ENCODE measurements around the gene CNNM4.

Gene CNNM4

DNA sequence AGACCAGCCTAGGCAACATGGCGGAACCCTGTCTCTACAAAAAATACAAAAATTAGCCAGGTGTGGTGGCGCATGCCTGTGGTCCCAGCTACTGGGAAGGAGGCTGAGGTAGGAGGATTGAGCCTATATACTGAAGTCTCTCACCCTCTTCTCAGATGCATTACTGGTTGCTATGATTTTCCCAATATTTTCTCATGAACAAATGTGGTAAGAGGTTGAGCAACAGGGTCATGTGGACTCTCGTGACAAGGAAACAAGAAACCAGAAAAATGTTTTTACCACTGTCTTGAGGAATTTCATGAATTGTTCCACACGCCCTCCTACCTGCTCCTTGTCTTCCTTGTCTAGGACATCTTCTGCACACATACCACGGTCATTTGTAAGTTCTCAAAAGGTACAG lies 33.3 kb upstream of the CNNM4 start:
- Mint-ChIP-seq H3K27ac (no peak overlapping the region), H3K27me3 (ENCODE audit: low read depth) (no peaks in the 10 kb centered on the region), H3K36me3 (ENCODE audit: low read depth) (peaks cover 56% of the 10 kb centered on the region), H3K4me1 (no peaks in the 10 kb centered on the region), H3K4me3 (no peak overlapping the region), H3K9me3 (no peaks in the 10 kb centered on the region)
- TF ChIP-seq, protein P1, sequence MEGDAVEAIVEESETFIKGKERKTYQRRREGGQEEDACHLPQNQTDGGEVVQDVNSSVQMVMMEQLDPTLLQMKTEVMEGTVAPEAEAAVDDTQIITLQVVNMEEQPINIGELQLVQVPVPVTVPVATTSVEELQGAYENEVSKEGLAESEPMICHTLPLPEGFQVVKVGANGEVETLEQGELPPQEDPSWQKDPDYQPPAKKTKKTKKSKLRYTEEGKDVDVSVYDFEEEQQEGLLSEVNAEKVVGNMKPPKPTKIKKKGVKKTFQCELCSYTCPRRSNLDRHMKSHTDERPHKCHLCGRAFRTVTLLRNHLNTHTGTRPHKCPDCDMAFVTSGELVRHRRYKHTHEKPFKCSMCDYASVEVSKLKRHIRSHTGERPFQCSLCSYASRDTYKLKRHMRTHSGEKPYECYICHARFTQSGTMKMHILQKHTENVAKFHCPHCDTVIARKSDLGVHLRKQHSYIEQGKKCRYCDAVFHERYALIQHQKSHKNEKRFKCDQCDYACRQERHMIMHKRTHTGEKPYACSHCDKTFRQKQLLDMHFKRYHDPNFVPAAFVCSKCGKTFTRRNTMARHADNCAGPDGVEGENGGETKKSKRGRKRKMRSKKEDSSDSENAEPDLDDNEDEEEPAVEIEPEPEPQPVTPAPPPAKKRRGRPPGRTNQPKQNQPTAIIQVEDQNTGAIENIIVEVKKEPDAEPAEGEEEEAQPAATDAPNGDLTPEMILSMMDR (IDR thresholded peaks at IDR 0.05; ENCODE audit: unreplicated experiment in 3 of 3), result no peak

DNA sequence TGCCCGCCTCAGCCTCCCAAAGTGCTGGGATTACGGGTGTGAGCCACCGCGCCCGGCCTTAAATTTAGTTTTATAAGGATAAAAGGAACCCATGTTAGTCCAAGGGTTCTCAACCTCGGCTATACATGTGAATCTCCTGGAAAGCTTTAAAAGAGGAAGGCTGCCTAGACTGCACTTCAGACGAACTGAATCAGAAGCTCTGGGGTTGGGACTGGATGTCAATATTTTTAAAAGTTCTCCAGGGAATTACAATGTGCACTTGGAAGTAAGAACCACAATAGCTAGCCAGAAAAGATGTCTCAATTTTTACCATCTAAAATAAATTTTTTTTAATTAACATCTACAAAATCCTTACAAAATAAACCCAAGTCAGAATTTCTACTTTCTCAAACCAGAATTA lies 31.0 kb upstream of the CNNM4 start:
- Mint-ChIP-seq H3K4me3 (no peak overlapping the region), H3K4me1 (peaks cover 4% of the 10 kb centered on the region), H3K9me3 (no peaks in the 10 kb centered on the region), H3K36me3 (ENCODE audit: low read depth) (peaks cover 59% of the 10 kb centered on the region), H3K27me3 (ENCODE audit: low read depth) (no peaks in the 10 kb centered on the region), H3K27ac (no peak overlapping the region)
- TF ChIP-seq, protein P1 (IDR thresholded peaks at IDR 0.05; ENCODE audit: unreplicated experiment in 3 of 3), result no peak

GRCh38 chr2:96730212-96730611 lies 30.5 kb upstream of the CNNM4 start:
- peaks cover 8% of the 10 kb centered on the region for H3K4me1 Mint-ChIP-seq

GRCh38 chr2:96733931-96734330 lies 26.8 kb upstream of the CNNM4 start:
- Mint-ChIP-seq H3K36me3 (ENCODE audit: low read depth) (peaks cover 62% of the 10 kb centered on the region), H3K27me3 (ENCODE audit: low read depth) (no peaks in the 10 kb centered on the region), H3K4me1 (peaks cover 30% of the 10 kb centered on the region), H3K27ac (peak overlapping the region in 1 of 3 experiments; percentile 94), H3K9me3 (no peaks in the 10 kb centered on the region), H3K4me3 (no peak overlapping the region)
- TF ChIP-seq, protein P1 (IDR thresholded peaks at IDR 0.05; ENCODE audit: unreplicated experiment in 3 of 3), result no peak

More at GRCh38 chr2:96730212-96730611, 30.5 kb upstream of the CNNM4 start:
- H3K27ac Mint-ChIP-seq, result no peak overlapping the region
- TF ChIP-seq, protein P1 (IDR thresholded peaks at IDR 0.05; ENCODE audit: unreplicated experiment in 3 of 3), result no peak
- H3K36me3 Mint-ChIP-seq (ENCODE audit: low read depth), result peaks cover 64% of the 10 kb centered on the region
- no peaks in the 10 kb centered on the region for H3K9me3 Mint-ChIP-seq
- H3K4me3 Mint-ChIP-seq, result no peak overlapping the region
- no peaks in the 10 kb centered on the region for H3K27me3 Mint-ChIP-seq (ENCODE audit: low read depth)

DNA sequence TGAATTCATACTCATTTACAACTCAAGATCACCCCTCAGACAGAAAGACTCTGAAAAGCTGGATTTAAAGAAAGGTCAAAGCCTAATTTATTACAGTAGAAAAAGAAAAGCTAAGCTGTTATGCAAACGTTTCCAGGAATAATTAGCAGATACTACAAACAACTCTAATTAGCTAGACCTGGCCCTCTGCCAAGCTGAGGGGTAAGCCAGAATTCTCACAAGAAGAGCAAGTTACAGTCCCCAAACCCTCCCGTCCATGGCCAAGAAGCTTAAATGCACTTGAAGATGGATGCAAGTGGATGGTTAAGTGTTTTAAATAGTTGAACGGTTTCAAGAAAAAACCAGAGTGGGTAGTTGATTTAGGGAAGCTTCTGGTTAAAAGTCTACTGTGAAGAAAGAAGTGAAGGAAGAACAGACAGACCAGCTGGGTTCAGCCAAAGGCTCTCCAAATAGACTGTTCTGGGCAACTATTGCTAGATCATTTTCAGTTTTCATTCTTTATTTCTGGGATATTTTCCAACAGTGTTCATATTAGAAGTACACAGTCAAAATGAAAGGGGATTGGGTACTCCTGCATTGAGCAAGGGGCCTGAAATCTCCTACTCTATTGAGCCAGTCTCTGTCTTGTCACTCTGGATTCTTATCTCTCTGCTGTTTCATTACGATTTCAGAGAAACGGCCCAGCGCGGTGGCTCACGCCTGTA lies 25.7 kb upstream of the CNNM4 start:
- H3K27me3 Mint-ChIP-seq (ENCODE audit: low read depth), result no peaks in the 10 kb centered on the region
- peak overlapping the region in 2 of 3 experiments; percentile 50 to 94 for H3K27ac Mint-ChIP-seq
- TF ChIP-seq, protein P1 (IDR thresholded peaks at IDR 0.05; ENCODE audit: unreplicated experiment in 3 of 3), result no peak
- H3K9me3 Mint-ChIP-seq, result no peaks in the 10 kb centered on the region
- H3K4me3 Mint-ChIP-seq, result peak overlapping the region in 2 of 3 experiments; percentile 57 to 67
- peaks cover 41% of the 10 kb centered on the region for H3K4me1 Mint-ChIP-seq
- H3K36me3 Mint-ChIP-seq (ENCODE audit: low read depth), result peaks cover 57% of the 10 kb centered on the region

DNA sequence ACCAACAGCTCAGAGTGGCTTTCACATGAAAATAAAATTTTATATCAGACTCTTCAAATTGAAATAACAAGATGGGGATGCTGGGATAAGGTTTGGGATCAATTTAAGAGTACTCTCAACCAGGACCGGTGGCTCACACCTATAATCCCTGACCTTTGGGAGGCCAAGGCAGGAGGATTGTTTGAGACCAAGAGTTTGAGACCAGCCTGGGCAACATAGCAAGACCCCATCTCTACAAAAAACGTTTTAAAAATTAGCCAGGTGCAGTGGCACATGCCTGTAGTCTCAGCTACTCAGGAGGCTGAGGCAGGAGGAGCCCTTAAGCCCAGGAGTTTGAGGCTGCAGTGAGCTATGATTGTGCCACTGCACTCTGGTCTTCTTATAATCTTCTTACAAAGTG lies 23.5 kb upstream of the CNNM4 start:
- peak overlapping the region in 1 of 3 experiments; percentile 94 for H3K27ac Mint-ChIP-seq
- peaks cover 45% of the 10 kb centered on the region for H3K4me1 Mint-ChIP-seq
- peaks cover 42% of the 10 kb centered on the region for H3K36me3 Mint-ChIP-seq (ENCODE audit: low read depth)
- H3K9me3 Mint-ChIP-seq, result no peaks in the 10 kb centered on the region
- no peaks in the 10 kb centered on the region for H3K27me3 Mint-ChIP-seq (ENCODE audit: low read depth)
- TF ChIP-seq, protein P1 (IDR thresholded peaks at IDR 0.05; ENCODE audit: unreplicated experiment in 3 of 3), result no peak
- H3K4me3 Mint-ChIP-seq, result peak overlapping the region; percentile 59 to 80 (median 66)

Data from nephron (organoid).